Fibroblast of lung (primary cell): ENCODE results near the gene RPS6KC1.

Source experiments
- CTCF ChIP-seq, 2 donors: IDR thresholded peaks in 1 of 2; conservative IDR thresholded peaks in 1 of 2; 1 replicate in 1 of 2; 2 replicates in 1 of 2; pipeline ENCODE4 v1.5.1; 2011 to 2012; ENCODE audit warnings: low read length in 2 of 2, control low read depth in 1 of 2, inconsistent platforms in 1 of 2, low read depth in 1 of 2, mild to moderate bottlenecking in 1 of 2
- EZH2 ChIP-seq: IDR thresholded peaks from 2 replicates; pipeline ENCODE4 v1.5.1; 2012; ENCODE audit warnings: low read length, control low read depth, mild to moderate bottlenecking; ENCODE audit errors: missing control alignments

GRCh38 chr1:213297021-213297420 lies 246.0 kb downstream of the RPS6KC1 start:
- TF ChIP-seq CTCF (conservative IDR thresholded peaks at IDR 0.05 in 1 of 2, IDR thresholded peaks at IDR 0.05 in 1 of 2; ENCODE audit: low read depth in 1 of 2, low read length in 2 of 2) (no peak), EZH2 (no peak)
